ENCODE measurements around the gene CFAP210. TPM values are rescaled to one million over a fixed set of nuclear protein-coding genes. Genes with fewer than 3 reads are reported as not detected.

The CFAP210 gene
- total and polyA plus RNA-seq, 9 of the 15 experiments (the other 6 are each of a cell fraction or from before 2014, with no cell fraction given): 0.75 to 3.6 (median 1.3) TPM

DNA sequence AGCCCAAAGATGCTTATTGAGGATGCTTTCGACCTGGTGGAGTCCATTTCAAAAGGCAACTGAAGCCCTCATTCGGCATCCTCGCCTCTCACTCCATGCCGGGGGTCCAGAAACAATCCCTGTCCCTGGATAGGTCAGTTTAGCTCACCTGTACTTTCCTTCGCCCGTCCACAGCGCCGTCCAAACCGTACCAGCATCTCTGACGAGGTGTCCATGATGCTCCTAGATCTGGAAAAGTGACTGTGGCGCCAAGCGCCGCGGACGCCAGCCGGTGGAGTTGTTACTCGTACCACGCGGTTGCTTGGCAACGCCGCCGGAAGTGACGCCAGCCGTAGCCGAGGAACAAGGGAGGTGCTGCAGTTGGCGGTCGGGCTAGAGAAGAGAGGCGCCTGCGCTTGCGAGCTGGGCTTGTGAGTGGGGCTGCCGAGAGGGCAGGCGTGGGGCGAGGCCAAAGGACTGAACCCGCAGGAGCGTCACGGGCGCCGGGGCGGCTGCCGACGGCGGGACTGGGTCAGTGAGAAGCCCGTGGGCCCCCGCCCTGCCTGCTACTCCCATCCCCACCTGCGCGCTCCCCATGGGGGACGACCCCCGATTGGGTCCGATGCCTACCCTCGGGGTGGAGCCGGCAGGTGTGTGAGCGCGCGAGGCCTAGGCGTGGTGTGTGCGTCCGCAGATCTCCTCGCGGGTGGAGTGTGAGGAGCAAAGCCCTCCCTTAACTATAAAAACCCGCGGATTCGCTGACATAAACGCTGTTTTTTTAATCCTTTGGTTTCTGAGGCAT is at the start of gene CFAP210, which contains the start of gene PHOSPHO2 (continued):
- TF ChIP-seq, protein P1, sequence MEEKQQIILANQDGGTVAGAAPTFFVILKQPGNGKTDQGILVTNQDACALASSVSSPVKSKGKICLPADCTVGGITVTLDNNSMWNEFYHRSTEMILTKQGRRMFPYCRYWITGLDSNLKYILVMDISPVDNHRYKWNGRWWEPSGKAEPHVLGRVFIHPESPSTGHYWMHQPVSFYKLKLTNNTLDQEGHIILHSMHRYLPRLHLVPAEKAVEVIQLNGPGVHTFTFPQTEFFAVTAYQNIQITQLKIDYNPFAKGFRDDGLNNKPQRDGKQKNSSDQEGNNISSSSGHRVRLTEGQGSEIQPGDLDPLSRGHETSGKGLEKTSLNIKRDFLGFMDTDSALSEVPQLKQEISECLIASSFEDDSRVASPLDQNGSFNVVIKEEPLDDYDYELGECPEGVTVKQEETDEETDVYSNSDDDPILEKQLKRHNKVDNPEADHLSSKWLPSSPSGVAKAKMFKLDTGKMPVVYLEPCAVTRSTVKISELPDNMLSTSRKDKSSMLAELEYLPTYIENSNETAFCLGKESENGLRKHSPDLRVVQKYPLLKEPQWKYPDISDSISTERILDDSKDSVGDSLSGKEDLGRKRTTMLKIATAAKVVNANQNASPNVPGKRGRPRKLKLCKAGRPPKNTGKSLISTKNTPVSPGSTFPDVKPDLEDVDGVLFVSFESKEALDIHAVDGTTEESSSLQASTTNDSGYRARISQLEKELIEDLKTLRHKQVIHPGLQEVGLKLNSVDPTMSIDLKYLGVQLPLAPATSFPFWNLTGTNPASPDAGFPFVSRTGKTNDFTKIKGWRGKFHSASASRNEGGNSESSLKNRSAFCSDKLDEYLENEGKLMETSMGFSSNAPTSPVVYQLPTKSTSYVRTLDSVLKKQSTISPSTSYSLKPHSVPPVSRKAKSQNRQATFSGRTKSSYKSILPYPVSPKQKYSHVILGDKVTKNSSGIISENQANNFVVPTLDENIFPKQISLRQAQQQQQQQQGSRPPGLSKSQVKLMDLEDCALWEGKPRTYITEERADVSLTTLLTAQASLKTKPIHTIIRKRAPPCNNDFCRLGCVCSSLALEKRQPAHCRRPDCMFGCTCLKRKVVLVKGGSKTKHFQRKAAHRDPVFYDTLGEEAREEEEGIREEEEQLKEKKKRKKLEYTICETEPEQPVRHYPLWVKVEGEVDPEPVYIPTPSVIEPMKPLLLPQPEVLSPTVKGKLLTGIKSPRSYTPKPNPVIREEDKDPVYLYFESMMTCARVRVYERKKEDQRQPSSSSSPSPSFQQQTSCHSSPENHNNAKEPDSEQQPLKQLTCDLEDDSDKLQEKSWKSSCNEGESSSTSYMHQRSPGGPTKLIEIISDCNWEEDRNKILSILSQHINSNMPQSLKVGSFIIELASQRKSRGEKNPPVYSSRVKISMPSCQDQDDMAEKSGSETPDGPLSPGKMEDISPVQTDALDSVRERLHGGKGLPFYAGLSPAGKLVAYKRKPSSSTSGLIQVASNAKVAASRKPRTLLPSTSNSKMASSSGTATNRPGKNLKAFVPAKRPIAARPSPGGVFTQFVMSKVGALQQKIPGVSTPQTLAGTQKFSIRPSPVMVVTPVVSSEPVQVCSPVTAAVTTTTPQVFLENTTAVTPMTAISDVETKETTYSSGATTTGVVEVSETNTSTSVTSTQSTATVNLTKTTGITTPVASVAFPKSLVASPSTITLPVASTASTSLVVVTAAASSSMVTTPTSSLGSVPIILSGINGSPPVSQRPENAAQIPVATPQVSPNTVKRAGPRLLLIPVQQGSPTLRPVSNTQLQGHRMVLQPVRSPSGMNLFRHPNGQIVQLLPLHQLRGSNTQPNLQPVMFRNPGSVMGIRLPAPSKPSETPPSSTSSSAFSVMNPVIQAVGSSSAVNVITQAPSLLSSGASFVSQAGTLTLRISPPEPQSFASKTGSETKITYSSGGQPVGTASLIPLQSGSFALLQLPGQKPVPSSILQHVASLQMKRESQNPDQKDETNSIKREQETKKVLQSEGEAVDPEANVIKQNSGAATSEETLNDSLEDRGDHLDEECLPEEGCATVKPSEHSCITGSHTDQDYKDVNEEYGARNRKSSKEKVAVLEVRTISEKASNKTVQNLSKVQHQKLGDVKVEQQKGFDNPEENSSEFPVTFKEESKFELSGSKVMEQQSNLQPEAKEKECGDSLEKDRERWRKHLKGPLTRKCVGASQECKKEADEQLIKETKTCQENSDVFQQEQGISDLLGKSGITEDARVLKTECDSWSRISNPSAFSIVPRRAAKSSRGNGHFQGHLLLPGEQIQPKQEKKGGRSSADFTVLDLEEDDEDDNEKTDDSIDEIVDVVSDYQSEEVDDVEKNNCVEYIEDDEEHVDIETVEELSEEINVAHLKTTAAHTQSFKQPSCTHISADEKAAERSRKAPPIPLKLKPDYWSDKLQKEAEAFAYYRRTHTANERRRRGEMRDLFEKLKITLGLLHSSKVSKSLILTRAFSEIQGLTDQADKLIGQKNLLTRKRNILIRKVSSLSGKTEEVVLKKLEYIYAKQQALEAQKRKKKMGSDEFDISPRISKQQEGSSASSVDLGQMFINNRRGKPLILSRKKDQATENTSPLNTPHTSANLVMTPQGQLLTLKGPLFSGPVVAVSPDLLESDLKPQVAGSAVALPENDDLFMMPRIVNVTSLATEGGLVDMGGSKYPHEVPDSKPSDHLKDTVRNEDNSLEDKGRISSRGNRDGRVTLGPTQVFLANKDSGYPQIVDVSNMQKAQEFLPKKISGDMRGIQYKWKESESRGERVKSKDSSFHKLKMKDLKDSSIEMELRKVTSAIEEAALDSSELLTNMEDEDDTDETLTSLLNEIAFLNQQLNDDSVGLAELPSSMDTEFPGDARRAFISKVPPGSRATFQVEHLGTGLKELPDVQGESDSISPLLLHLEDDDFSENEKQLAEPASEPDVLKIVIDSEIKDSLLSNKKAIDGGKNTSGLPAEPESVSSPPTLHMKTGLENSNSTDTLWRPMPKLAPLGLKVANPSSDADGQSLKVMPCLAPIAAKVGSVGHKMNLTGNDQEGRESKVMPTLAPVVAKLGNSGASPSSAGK (IDR thresholded peaks at IDR 0.05): peak; percentile 93
- TF ChIP-seq CCNT2 (IDR thresholded peaks at IDR 0.05; ENCODE audit: borderline replicate concordance, extremely low read depth, insufficient read length, low read depth, low read length) (peak; percentile 92), ESRRB (CRISPR knock-in tag; IDR thresholded peaks at IDR 0.05; ENCODE audit: borderline replicate concordance) (no peak)
- TF ChIP-seq, protein P2, sequence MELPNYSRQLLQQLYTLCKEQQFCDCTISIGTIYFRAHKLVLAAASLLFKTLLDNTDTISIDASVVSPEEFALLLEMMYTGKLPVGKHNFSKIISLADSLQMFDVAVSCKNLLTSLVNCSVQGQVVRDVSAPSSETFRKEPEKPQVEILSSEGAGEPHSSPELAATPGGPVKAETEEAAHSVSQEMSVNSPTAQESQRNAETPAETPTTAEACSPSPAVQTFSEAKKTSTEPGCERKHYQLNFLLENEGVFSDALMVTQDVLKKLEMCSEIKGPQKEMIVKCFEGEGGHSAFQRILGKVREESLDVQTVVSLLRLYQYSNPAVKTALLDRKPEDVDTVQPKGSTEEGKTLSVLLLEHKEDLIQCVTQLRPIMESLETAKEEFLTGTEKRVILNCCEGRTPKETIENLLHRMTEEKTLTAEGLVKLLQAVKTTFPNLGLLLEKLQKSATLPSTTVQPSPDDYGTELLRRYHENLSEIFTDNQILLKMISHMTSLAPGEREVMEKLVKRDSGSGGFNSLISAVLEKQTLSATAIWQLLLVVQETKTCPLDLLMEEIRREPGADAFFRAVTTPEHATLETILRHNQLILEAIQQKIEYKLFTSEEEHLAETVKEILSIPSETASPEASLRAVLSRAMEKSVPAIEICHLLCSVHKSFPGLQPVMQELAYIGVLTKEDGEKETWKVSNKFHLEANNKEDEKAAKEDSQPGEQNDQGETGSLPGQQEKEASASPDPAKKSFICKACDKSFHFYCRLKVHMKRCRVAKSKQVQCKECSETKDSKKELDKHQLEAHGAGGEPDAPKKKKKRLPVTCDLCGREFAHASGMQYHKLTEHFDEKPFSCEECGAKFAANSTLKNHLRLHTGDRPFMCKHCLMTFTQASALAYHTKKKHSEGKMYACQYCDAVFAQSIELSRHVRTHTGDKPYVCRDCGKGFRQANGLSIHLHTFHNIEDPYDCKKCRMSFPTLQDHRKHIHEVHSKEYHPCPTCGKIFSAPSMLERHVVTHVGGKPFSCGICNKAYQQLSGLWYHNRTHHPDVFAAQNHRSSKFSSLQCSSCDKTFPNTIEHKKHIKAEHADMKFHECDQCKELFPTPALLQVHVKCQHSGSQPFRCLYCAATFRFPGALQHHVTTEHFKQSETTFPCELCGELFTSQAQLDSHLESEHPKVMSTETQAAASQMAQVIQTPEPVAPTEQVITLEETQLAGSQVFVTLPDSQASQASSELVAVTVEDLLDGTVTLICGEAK (IDR thresholded peaks at IDR 0.05): peak; percentile 92
- TF ChIP-seq, protein P2 (CRISPR knock-in tag; IDR thresholded peaks at IDR 0.05): no peak
